H4 (cell line): ENCODE data around the gene GATA1. TPM values are rescaled to one million over a fixed set of nuclear protein-coding genes. Genes with fewer than 3 reads are reported as not detected.

Experiments used
- total RNA-seq: library from RNA; depleted of rRNA; stranded (reverse); fragments of >200 nt; shearing (Covaris generic); gene quantifications from 2 replicates; pipeline ENCODE4 v1.2.3, GENCODE V29; 2014; rRNA removed

Gene GATA1
- total RNA-seq, 1 experiment from 2014 or later, result not detected

Other genes starting within 250 kb of the GATA1 start
- 2.6 and 3.2 TPM in 2 replicates for gene TBC1D25, start 246.9 kb upstream of the GATA1 start, total RNA-seq
- gene RBM3, start 212.1 kb upstream of the GATA1 start, total RNA-seq, result 154 and 175 TPM in 2 replicates
- gene WDR13, start 189.1 kb upstream of the GATA1 start, total RNA-seq, result 42.8 and 49.7 TPM in 2 replicates
- 0.10 and 0.16 TPM in 2 replicates for gene WAS, start 102.8 kb upstream of the GATA1 start, total RNA-seq
- gene SUV39H1, start 89.9 kb upstream of the GATA1 start, total RNA-seq, result 11.8 and 13.6 TPM in 2 replicates
- gene GLOD5, start 24.8 kb upstream of the GATA1 start, total RNA-seq, result not detected in 2 replicates
- 18.7 and 25.2 TPM in 2 replicates for gene HDAC6, start 15.5 kb downstream of the GATA1 start, total RNA-seq
- gene ERAS, start 39.9 kb downstream of the GATA1 start, total RNA-seq, result not detected in 2 replicates
- 9.9 and 16.0 TPM in 2 replicates for gene PCSK1N, start 49.0 kb downstream of the GATA1 start, total RNA-seq
- gene TIMM17B, start 111.2 kb downstream of the GATA1 start, total RNA-seq, result 59.1 and 61.2 TPM in 2 replicates
- 53.0 and 61.4 TPM in 2 replicates for gene PQBP1, start 111.3 kb downstream of the GATA1 start, total RNA-seq
- gene SLC35A2, start 125.1 kb downstream of the GATA1 start, total RNA-seq, result 23.2 and 32.8 TPM in 2 replicates
- gene PIM2, start 132.4 kb downstream of the GATA1 start, total RNA-seq, result 10.8 and 11.9 TPM in 2 replicates
- 22.3 and 34.2 TPM in 2 replicates for gene OTUD5, start 171.0 kb downstream of the GATA1 start, total RNA-seq
- gene KCND1, start 185.3 kb downstream of the GATA1 start, total RNA-seq, result 0.12 TPM in 1 of 2 replicates, not detected in the other
- gene GRIPAP1, start 215.7 kb downstream of the GATA1 start, total RNA-seq, result 15.3 and 15.9 TPM in 2 replicates